ENCODE results near the gene CAMTA1. TPM values are rescaled to one million over a fixed set of nuclear protein-coding genes. Genes with fewer than 3 reads are reported as not detected.

Gene CAMTA1
- total RNA-seq, 5 donors from 2014 or later (not counting 1 experiment from before 2014, with no cell fraction given): 29.7 to 37.4 (median 34.6) TPM

GRCh38 chr1:7251454-7251800 lies 466.2 kb downstream of the CAMTA1 start:
- no peaks in the 10 kb centered on the region for H3K9me3 Mint-ChIP-seq

GRCh38 chr1:7252411-7253117 lies 467.3 kb downstream of the CAMTA1 start:
- WGBS (ENCODE audit: insufficient coverage): 68% methylated on average over 3 of the region's 12 CpGs
- CTCF ChIA-PET: no interaction called here
- Histone ChIP-seq H3K36me3 (ENCODE audit: control insufficient read depth in 2 of 2, extremely low read depth in 1 of 2, insufficient read depth in 1 of 2, low read length in 1 of 2) (no peaks in the 10 kb centered on the region), H3K4me3 (ENCODE audit: control insufficient read depth in 1 of 2, extremely low read depth in 1 of 2, low read length in 1 of 2) (no peak overlapping the region), H3K9me3 (no peaks in the 10 kb centered on the region), H3K27me3 (replicated peaks in 1 of 2; ENCODE audit: control insufficient read depth in 2 of 2, extremely low read depth in 1 of 2, insufficient read depth in 2 of 2, low read length in 1 of 2) (peaks cover 0 to 31% of the 10 kb centered on the region in 2 experiments), H3K4me1 (ENCODE audit: control insufficient read depth in 1 of 2, extremely low read depth in 1 of 2, insufficient read depth in 2 of 2, low read length in 2 of 2) (no peaks in the 10 kb centered on the region), H3K27ac (ENCODE audit: low read length) (no peak overlapping the region)
- POLR2A ChIA-PET: no interaction called here
- Mint-ChIP-seq H3K27ac (no peak overlapping the region), H3K9me3 (no peaks in the 10 kb centered on the region), H3K4me3 (no peak overlapping the region), H3K4me1 (no peaks in the 10 kb centered on the region), H3K36me3 (no peaks in the 10 kb centered on the region), H3K27me3 (peaks cover 8 to 33% of the 10 kb centered on the region in 2 donors)
- ATAC-seq (replicated peaks in 1 of 4): no peak
- DNase-seq: no peak

More at GRCh38 chr1:7251454-7251800, 466.2 kb downstream of the CAMTA1 start:
- Mint-ChIP-seq H3K27me3 (peaks cover 19 to 41% of the 10 kb centered on the region in 2 donors), H3K27ac (no peak overlapping the region), H3K4me3 (no peak overlapping the region), H3K36me3 (no peaks in the 10 kb centered on the region), H3K4me1 (no peaks in the 10 kb centered on the region)
- CTCF ChIA-PET: no interaction called here
- WGBS (ENCODE audit: insufficient coverage): 80% methylated on average over 10 of the region's 10 CpGs
- peaks cover 0 to 34% of the 10 kb centered on the region in 2 experiments for H3K27me3 ChIP-seq (replicated peaks in 1 of 2; ENCODE audit: control insufficient read depth in 2 of 2, extremely low read depth in 1 of 2, insufficient read depth in 2 of 2, low read length in 1 of 2)
- no peak for DNase-seq
- H3K9me3 ChIP-seq: no peaks in the 10 kb centered on the region
- H3K27ac ChIP-seq (ENCODE audit: low read length): no peak overlapping the region
- no peak for ATAC-seq (replicated peaks in 1 of 4)
- POLR2A ChIA-PET: no interaction called here
- H3K36me3 ChIP-seq (ENCODE audit: control insufficient read depth in 2 of 2, extremely low read depth in 1 of 2, insufficient read depth in 1 of 2, low read length in 1 of 2): no peaks in the 10 kb centered on the region
- H3K4me3 ChIP-seq (ENCODE audit: control insufficient read depth in 1 of 2, extremely low read depth in 1 of 2, low read length in 1 of 2): no peak overlapping the region
- H3K4me1 ChIP-seq (ENCODE audit: control insufficient read depth in 1 of 2, extremely low read depth in 1 of 2, insufficient read depth in 2 of 2, low read length in 2 of 2): no peaks in the 10 kb centered on the region

GRCh38 chr1:7253118-7253480 lies 467.8 kb downstream of the CAMTA1 start:
- Mint-ChIP-seq H3K27ac (no peak overlapping the region), H3K9me3 (no peaks in the 10 kb centered on the region), H3K36me3 (no peaks in the 10 kb centered on the region), H3K4me1 (no peaks in the 10 kb centered on the region), H3K4me3 (no peak overlapping the region), H3K27me3 (peaks cover 5 to 31% of the 10 kb centered on the region in 2 donors)
- Histone ChIP-seq H3K27me3 (replicated peaks in 1 of 2; ENCODE audit: control insufficient read depth in 2 of 2, extremely low read depth in 1 of 2, insufficient read depth in 2 of 2, low read length in 1 of 2) (peaks cover 0 to 28% of the 10 kb centered on the region in 2 experiments), H3K9me3 (no peaks in the 10 kb centered on the region), H3K27ac (ENCODE audit: low read length) (no peak overlapping the region), H3K36me3 (ENCODE audit: control insufficient read depth in 2 of 2, extremely low read depth in 1 of 2, insufficient read depth in 1 of 2, low read length in 1 of 2) (no peaks in the 10 kb centered on the region), H3K4me3 (ENCODE audit: control insufficient read depth in 1 of 2, extremely low read depth in 1 of 2, low read length in 1 of 2) (no peak overlapping the region), H3K4me1 (ENCODE audit: control insufficient read depth in 1 of 2, extremely low read depth in 1 of 2, insufficient read depth in 2 of 2, low read length in 2 of 2) (no peaks in the 10 kb centered on the region)
- WGBS (ENCODE audit: insufficient coverage): 90% methylated on average over 4 of the region's 4 CpGs
- no peak for DNase-seq
- no peak for ATAC-seq (replicated peaks in 1 of 4)
- CTCF ChIA-PET: no interaction called here
- POLR2A ChIA-PET: no interaction called here

DNA sequence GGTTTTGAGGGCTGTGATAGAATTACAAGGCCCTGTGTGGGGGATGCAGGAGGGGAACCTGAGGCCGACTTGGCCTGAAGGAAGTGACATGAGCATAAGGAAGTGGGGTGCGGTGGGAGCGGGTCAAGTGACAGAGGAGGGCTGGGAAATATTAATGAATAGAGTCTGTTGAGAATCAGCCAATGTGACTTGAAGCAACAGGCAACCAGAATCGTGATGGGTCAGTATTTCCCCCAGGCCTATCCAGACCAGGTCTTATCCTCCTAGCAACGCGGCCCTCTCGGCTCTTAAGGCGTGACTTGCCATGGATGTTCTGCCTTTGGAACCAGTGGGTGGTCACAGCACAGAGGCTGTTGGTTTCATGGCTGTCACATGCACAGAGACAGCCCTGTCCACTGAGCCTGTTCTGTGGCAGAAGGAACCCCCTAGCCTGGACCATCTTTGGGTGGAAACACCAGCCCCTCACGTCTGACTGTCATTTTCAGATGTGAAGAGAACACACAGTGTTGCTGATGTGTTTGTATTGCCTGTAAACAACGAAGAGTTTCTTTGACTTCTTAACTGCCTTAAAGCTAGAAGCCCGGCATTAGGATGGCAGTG lies 468.8 kb downstream of the CAMTA1 start:
- CTCF ChIA-PET: no interaction called here
- no peaks in the 10 kb centered on the region for H3K4me1 ChIP-seq (ENCODE audit: control insufficient read depth in 1 of 2, extremely low read depth in 1 of 2, insufficient read depth in 2 of 2, low read length in 2 of 2)
- no peak overlapping the region for H3K27ac ChIP-seq (ENCODE audit: low read length)
- no peaks in the 10 kb centered on the region for H3K9me3 ChIP-seq
- ATAC-seq (replicated peaks in 1 of 4) (no peak), DNase-seq (no peak)
- no peaks in the 10 kb centered on the region for H3K4me1 Mint-ChIP-seq
- H3K4me3 ChIP-seq (ENCODE audit: control insufficient read depth in 1 of 2, extremely low read depth in 1 of 2, low read length in 1 of 2): no peak overlapping the region
- no peak overlapping the region for H3K27ac Mint-ChIP-seq
- H3K27me3 ChIP-seq (replicated peaks in 1 of 2; ENCODE audit: control insufficient read depth in 2 of 2, extremely low read depth in 1 of 2, insufficient read depth in 2 of 2, low read length in 1 of 2): peaks cover 0 to 26% of the 10 kb centered on the region in 2 experiments
- peaks cover 5 to 24% of the 10 kb centered on the region in 2 donors for H3K27me3 Mint-ChIP-seq
- WGBS (ENCODE audit: insufficient coverage): 89% methylated on average over 8 of the region's 11 CpGs
- no peaks in the 10 kb centered on the region for H3K9me3 Mint-ChIP-seq
- H3K36me3 Mint-ChIP-seq: no peaks in the 10 kb centered on the region
- no peak overlapping the region for H3K4me3 Mint-ChIP-seq
- H3K36me3 ChIP-seq (ENCODE audit: control insufficient read depth in 2 of 2, extremely low read depth in 1 of 2, insufficient read depth in 1 of 2, low read length in 1 of 2): no peaks in the 10 kb centered on the region
- POLR2A ChIA-PET: no interaction called here

- Mint-ChIP-seq H3K4me1 (no peaks in the 10 kb centered on the region), H3K27me3 (peaks cover 5 to 22% of the 10 kb centered on the region in 2 donors), H3K9me3 (no peaks in the 10 kb centered on the region), H3K27ac (no peak overlapping the region), H3K36me3 (no peaks in the 10 kb centered on the region), H3K4me3 (no peak overlapping the region)
- ChIA-PET CTCF (no interaction called here), POLR2A (no interaction called here)
- Histone ChIP-seq H3K4me3 (ENCODE audit: control insufficient read depth in 1 of 2, extremely low read depth in 1 of 2, low read length in 1 of 2) (no peak overlapping the region), H3K4me1 (ENCODE audit: control insufficient read depth in 1 of 2, extremely low read depth in 1 of 2, insufficient read depth in 2 of 2, low read length in 2 of 2) (no peaks in the 10 kb centered on the region), H3K9me3 (no peaks in the 10 kb centered on the region), H3K36me3 (ENCODE audit: control insufficient read depth in 2 of 2, extremely low read depth in 1 of 2, insufficient read depth in 1 of 2, low read length in 1 of 2) (no peaks in the 10 kb centered on the region), H3K27me3 (replicated peaks in 1 of 2; ENCODE audit: control insufficient read depth in 2 of 2, extremely low read depth in 1 of 2, insufficient read depth in 2 of 2, low read length in 1 of 2) (peaks cover 0 to 20% of the 10 kb centered on the region in 2 experiments), H3K27ac (ENCODE audit: low read length) (no peak overlapping the region)
- DNase-seq (no peak), ATAC-seq (replicated peaks in 1 of 4) (no peak)
- WGBS (ENCODE audit: insufficient coverage): 68% methylated on average over 11 of the region's 13 CpGs
Measured at GRCh38 chr1:7255303-7256058, 470.2 kb downstream of the CAMTA1 start.

DNA sequence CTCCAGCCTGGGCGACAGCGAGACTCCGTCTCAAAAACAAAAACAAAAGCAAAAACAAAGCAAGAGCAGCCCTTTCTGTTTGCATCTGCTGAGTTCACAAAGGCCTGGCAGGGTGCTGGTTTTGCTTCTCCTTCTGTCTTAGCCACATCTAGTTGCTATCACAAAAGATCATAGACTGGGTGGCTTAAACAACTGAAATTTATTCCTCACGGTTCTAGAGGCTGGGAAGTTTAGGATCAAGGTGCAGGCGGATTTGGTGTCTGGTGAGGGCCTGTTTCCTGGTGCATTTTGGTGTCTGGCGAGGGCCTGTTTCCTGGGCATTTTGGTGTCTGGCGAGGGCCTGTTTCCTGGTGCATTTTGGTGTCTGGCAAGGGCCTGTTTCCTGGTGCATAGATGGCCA lies 471.3 kb downstream of the CAMTA1 start:
- H3K27me3 Mint-ChIP-seq: peaks cover under 1 to 25% of the 10 kb centered on the region in 2 donors
- ChIA-PET POLR2A (no interaction called here), CTCF (no interaction called here)
- no peaks in the 10 kb centered on the region for H3K36me3 ChIP-seq (ENCODE audit: control insufficient read depth in 2 of 2, extremely low read depth in 1 of 2, insufficient read depth in 1 of 2, low read length in 1 of 2)
- H3K27ac Mint-ChIP-seq: no peak overlapping the region
- H3K4me3 Mint-ChIP-seq: no peak overlapping the region
- no peak for ATAC-seq (replicated peaks in 1 of 4)
- H3K27me3 ChIP-seq (replicated peaks in 1 of 2; ENCODE audit: control insufficient read depth in 2 of 2, extremely low read depth in 1 of 2, insufficient read depth in 2 of 2, low read length in 1 of 2): peaks cover 0 to 11% of the 10 kb centered on the region in 2 experiments
- H3K4me3 ChIP-seq (ENCODE audit: control insufficient read depth in 1 of 2, extremely low read depth in 1 of 2, low read length in 1 of 2): no peak overlapping the region
- no peaks in the 10 kb centered on the region for H3K4me1 Mint-ChIP-seq
- H3K9me3 Mint-ChIP-seq: no peaks in the 10 kb centered on the region
- H3K27ac ChIP-seq (ENCODE audit: low read length): no peak overlapping the region
- H3K4me1 ChIP-seq (ENCODE audit: control insufficient read depth in 1 of 2, extremely low read depth in 1 of 2, insufficient read depth in 2 of 2, low read length in 2 of 2): no peaks in the 10 kb centered on the region
- WGBS (ENCODE audit: insufficient coverage): 79% methylated on average over 5 of the region's 7 CpGs
- H3K9me3 ChIP-seq: no peaks in the 10 kb centered on the region
- no peaks in the 10 kb centered on the region for H3K36me3 Mint-ChIP-seq
- no peak for DNase-seq

All from T-cell (primary cell).